B cell (primary cell): ENCODE measurements around the gene CTNNBL1. TPM values are rescaled to one million over a fixed set of nuclear protein-coding genes. Genes with fewer than 3 reads are reported as not detected.

ENCODE experiments used
- ATAC-seq: fragments of 200-7000 bp; cut with Tn5 transposase; one replicate; pipeline ENCODE4 v1.10.0; 2021; ENCODE audit warnings: low read depth, mild to moderate bottlenecking, moderate number of reproducible peaks, moderate library complexity
- CTCF ChIA-PET: fragments of 350-600 bp; sonication (Branson Sonifier 250); formaldehyde crosslinking; loops from one replicate; lab custom pipeline; 2021; ENCODE audit warnings: antibody characterized with exemption, inconsistent platforms; lab: Charles Lee
- POLR2A ChIA-PET: fragments of 350-600 bp; sonication (Branson Sonifier 250); formaldehyde crosslinking; loops from one replicate; lab custom pipeline; 2021; ENCODE audit warnings: antibody characterized with exemption; lab: Charles Lee
- DNase-seq: peaks from one replicate; pipeline ENCODE4 v3.0.0; 2013
- H2AFZ ChIP-seq: 2 replicates; pipeline ENCODE4 v1.6.1; 2012; ENCODE audit warnings: mild to moderate bottlenecking, low read depth, low read length; ENCODE audit not compliant: insufficient read depth, poor library complexity, severe bottlenecking
- H3K27ac ChIP-seq, 2 donors: 1 replicate in 1 of 2; 2 replicates in 1 of 2; pipeline ENCODE4 v1.5.1; 2012 to 2013; ENCODE audit warnings: low read length in 2 of 2, mild to moderate bottlenecking in 2 of 2, moderate library complexity in 1 of 2
- H3K27me3 ChIP-seq, 4 experiments: fragments of 200-600 bp in 1 of 4; sonication (generic) in 1 of 4; replicated peaks in 1 of 4; 1 replicate in 2 of 4; 2 replicates in 2 of 4; pipeline versions ENCODE4 v1.6.1 to v1.7.0; 2013 to 2016; ENCODE audit warnings: low read length in 3 of 4, mild to moderate bottlenecking in 2 of 4, mixed read lengths in 1 of 4, moderate library complexity in 1 of 4; ENCODE audit not compliant: insufficient read depth in 4 of 4, control insufficient read depth in 3 of 4; ENCODE audit errors: control extremely low read depth in 1 of 4
- H3K36me3 ChIP-seq, 2 experiments: replicated peaks in 1 of 2; 1 replicate in 1 of 2; 2 replicates in 1 of 2; pipeline versions ENCODE4 v1.6.1 to v1.7.1; 2013; ENCODE audit warnings: low read length in 1 of 2; ENCODE audit not compliant: insufficient read depth in 2 of 2, control insufficient read depth in 1 of 2; ENCODE audit errors: control extremely low read depth in 1 of 2, extremely low read depth in 1 of 2
- H3K4me1 ChIP-seq, 2 donors: fragments of 200-600 bp in 1 of 2; sonication (generic) in 1 of 2; 1 replicate in 1 of 2; 2 replicates in 1 of 2; pipeline versions ENCODE4 v1.5.1 to v1.6.1; 2013 to 2017; ENCODE audit warnings: low read length in 2 of 2; ENCODE audit not compliant: control insufficient read depth in 2 of 2, insufficient read depth in 2 of 2
- H3K4me2 ChIP-seq: replicated peaks from 2 replicates; pipeline ENCODE3; 2012; ENCODE audit warnings: mild to moderate bottlenecking, low read depth, low read length; ENCODE audit not compliant: poor library complexity, severe bottlenecking
- H3K4me3 ChIP-seq, 5 experiments: fragments of 200-600 bp in 1 of 5; sonication (generic) in 1 of 5; 1 replicate in 3 of 5; 2 replicates in 2 of 5; pipeline versions ENCODE4 v1.5.1 to v1.7.0; 2011 to 2016; ENCODE audit warnings: low read length in 4 of 5, mild to moderate bottlenecking in 4 of 5, low read depth in 2 of 5, control low read depth in 1 of 5, moderate library complexity in 1 of 5; ENCODE audit not compliant: insufficient read depth in 1 of 5; ENCODE audit errors: control extremely low read depth in 1 of 5, extremely low read depth in 1 of 5
- H3K79me2 ChIP-seq: fragments of 200-600 bp; sonication (generic); one replicate; pipeline ENCODE4 v1.6.0; 2016; ENCODE audit warnings: low read length; ENCODE audit not compliant: control insufficient read depth, insufficient read depth
- H3K9ac ChIP-seq: fragments of 200-600 bp; sonication (generic); 2 replicates; pipeline ENCODE4 v1.6.1; 2017; ENCODE audit warnings: mild to moderate bottlenecking, low read length, moderate library complexity
- H3K9me3 ChIP-seq, 3 donors: one replicate each; pipeline versions ENCODE4 v1.6.1 to v1.7.1; 2013; ENCODE audit warnings: low read length in 2 of 3; ENCODE audit not compliant: control insufficient read depth in 2 of 3, insufficient read depth in 1 of 3; ENCODE audit errors: control extremely low read depth in 1 of 3
- H4K20me1 ChIP-seq: 2 replicates; pipeline ENCODE4 v1.6.0; 2012; ENCODE audit warnings: mild to moderate bottlenecking, low read length; ENCODE audit not compliant: insufficient read depth, control insufficient read depth, poor library complexity, severe bottlenecking
- H3K27ac Mint-ChIP-seq: one replicate; pipeline ENCODE4 v1.8.0; 2021; ENCODE audit warnings: mixed read lengths
- H3K27me3 Mint-ChIP-seq: one replicate; pipeline ENCODE4 v1.8.0; 2021; ENCODE audit warnings: mixed read lengths
- H3K4me1 Mint-ChIP-seq: one replicate; pipeline ENCODE4 v1.8.0; 2021; ENCODE audit warnings: mixed read lengths
- H3K4me3 Mint-ChIP-seq: one replicate; pipeline ENCODE4 v1.8.0; 2021; ENCODE audit warnings: mixed read lengths
- H3K9me3 Mint-ChIP-seq: one replicate; pipeline ENCODE4 v1.8.0; 2022; ENCODE audit warnings: mixed read lengths; ENCODE audit not compliant: insufficient read depth
- EZH2 ChIP-seq: IDR thresholded peaks from 2 replicates; pipeline ENCODE4 v1.6.1; 2012; ENCODE audit warnings: borderline replicate concordance, low read depth, mild to moderate bottlenecking, moderate library complexity, low read length; ENCODE audit not compliant: insufficient read depth, poor library complexity, severe bottlenecking
- WGBS: methylation state at CpG from one replicate; pipeline ENCODE4 v1.1.5; 2013; ENCODE audit warnings: missing lambda C conversion rate; ENCODE audit not compliant: insufficient coverage; 5-methylcytosine and 5-hydroxymethylcytosine counted together
- intact Hi-C: fragments of 100-400 bp; cut with micrococcal nuclease; formaldehyde crosslinking; loops from one replicate; pipeline ENCODE4 v1.10.0; 2022
- polyA plus RNA-seq: library from polyadenylated mRNA; depleted of rRNA; stranded (reverse); fragments of >200 nt; gene quantifications from 2 replicates; pipeline ENCODE4 v1.2.3, GENCODE V29; 2012
- total RNA-seq, 2 donors: library from RNA; stranded (reverse); fragments of 120-200 nt in 1 of 2; gene quantifications; 1 replicate in 1 of 2; 2 replicates in 1 of 2; pipeline versions ENCODE4 v1.2.3 to v1.2.4, GENCODE V29; 2013 to 2022
- TF ChIP-seq, protein P1 (sequence below): fragments of 200-600 bp; IDR thresholded peaks from one replicate; pipeline ENCODE4 v1.8.0; 2022; ENCODE audit warnings: antibody characterized with exemption, mild to moderate bottlenecking

Gene CTNNBL1
- total and polyA plus RNA-seq, 2 donors (not counting 1 experiment from before 2014, with no cell fraction given): 25.3 to 64.7 TPM

DNA sequence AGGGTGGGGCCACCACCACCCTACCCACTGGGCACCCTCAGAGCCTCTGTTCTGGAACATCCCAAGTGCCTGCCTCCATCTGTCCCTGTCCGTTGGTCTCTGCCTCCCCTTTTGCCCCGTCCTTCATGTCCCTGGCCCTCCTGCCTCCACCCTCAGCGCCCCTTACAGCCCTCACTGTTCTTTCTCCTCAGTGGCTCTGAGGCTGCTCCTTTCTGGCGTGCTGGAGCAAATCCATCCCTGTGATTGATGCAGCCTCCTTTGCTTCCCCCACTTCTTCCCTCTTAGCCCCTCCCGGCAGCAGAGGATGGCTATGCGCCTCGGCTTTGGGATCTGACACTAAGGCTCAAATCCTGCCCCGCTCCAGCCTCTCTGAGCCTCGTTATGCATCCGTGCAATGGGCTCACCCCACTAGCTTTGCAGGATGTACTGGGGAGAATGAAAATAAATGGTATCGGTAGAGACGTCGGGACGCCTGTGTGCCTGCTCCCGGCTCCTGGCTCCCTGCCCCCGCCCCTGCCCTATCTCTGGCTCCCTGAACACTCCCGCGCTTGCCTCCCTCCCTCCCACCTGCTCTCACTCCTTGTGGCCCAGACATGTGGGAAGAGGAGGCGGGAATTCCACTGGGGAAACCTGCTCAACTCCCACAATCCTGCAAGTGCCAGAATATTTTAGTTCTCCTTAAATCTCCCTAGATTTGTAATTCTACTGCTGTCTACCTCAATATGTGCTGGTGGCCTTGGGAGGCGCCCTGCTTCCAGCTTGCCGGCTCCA lies 222.2 kb downstream of the CTNNBL1 start:
- Histone ChIP-seq H3K9ac (no peak overlapping the region), H3K9me3 (peaks cover 0 to 6% (median 0%) of the 10 kb centered on the region in 3 donors), H2AFZ (no peak overlapping the region), H4K20me1 (no peaks in the 10 kb centered on the region), H3K36me3 (no peaks in the 10 kb centered on the region), H3K27ac (no peak overlapping the region), H3K79me2 (no peaks in the 10 kb centered on the region), H3K4me1 (peaks cover 21 to 25% of the 10 kb centered on the region in 2 donors), H3K4me2 (no peak overlapping the region), H3K27me3 (peaks cover 0 to 65% (median 12%) of the 10 kb centered on the region in 4 experiments), H3K4me3 (no peak overlapping the region)
- CTCF ChIA-PET: no interaction called here
- WGBS: 46% methylated on average over 15 of the region's 21 CpGs
- H3K4me3 Mint-ChIP-seq: peak overlapping the region; percentile 23
- no peak for ATAC-seq
- peak; percentile 19 for DNase-seq
- H3K4me1 Mint-ChIP-seq: peaks cover 23% of the 10 kb centered on the region
- no peak overlapping the region for H3K27ac Mint-ChIP-seq
- no peak for TF ChIP-seq EZH2
- TF ChIP-seq, protein P1, sequence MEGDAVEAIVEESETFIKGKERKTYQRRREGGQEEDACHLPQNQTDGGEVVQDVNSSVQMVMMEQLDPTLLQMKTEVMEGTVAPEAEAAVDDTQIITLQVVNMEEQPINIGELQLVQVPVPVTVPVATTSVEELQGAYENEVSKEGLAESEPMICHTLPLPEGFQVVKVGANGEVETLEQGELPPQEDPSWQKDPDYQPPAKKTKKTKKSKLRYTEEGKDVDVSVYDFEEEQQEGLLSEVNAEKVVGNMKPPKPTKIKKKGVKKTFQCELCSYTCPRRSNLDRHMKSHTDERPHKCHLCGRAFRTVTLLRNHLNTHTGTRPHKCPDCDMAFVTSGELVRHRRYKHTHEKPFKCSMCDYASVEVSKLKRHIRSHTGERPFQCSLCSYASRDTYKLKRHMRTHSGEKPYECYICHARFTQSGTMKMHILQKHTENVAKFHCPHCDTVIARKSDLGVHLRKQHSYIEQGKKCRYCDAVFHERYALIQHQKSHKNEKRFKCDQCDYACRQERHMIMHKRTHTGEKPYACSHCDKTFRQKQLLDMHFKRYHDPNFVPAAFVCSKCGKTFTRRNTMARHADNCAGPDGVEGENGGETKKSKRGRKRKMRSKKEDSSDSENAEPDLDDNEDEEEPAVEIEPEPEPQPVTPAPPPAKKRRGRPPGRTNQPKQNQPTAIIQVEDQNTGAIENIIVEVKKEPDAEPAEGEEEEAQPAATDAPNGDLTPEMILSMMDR: no peak
- POLR2A ChIA-PET: no interaction called here
- H3K27me3 Mint-ChIP-seq: peaks cover 41% of the 10 kb centered on the region
- intact Hi-C loops: no loop called here
- H3K9me3 Mint-ChIP-seq: no peaks in the 10 kb centered on the region

- ChIA-PET CTCF (interaction anchor here (1.9 kb wide), 1 partner anchor 112 kb away, joined by 4 read pairs; no protein-coding TSS in a partner anchor), POLR2A (no interaction called here)
- peaks cover 0 to 54% (median 9%) of the 10 kb centered on the region in 4 experiments for H3K27me3 ChIP-seq
- WGBS: 42% methylated on average over 3 of the region's 12 CpGs
- H3K36me3 ChIP-seq: no peaks in the 10 kb centered on the region
- Mint-ChIP-seq H3K27ac (no peak overlapping the region), H3K4me1 (peaks cover 27% of the 10 kb centered on the region), H3K4me3 (no peak overlapping the region), H3K27me3 (peaks cover 38% of the 10 kb centered on the region), H3K9me3 (no peaks in the 10 kb centered on the region)
- TF ChIP-seq, protein P1: no peak
- TF ChIP-seq EZH2: no peak
- no peak overlapping the region for H2AFZ ChIP-seq
- no peak overlapping the region for H3K4me3 ChIP-seq
- intact Hi-C loops: no loop called here
- H3K27ac ChIP-seq: no peak overlapping the region
- H3K4me2 ChIP-seq: no peak overlapping the region
- peaks cover 30 to 34% of the 10 kb centered on the region in 2 donors for H3K4me1 ChIP-seq
- no peaks in the 10 kb centered on the region for H4K20me1 ChIP-seq
- ATAC-seq: no peak
- no peak for DNase-seq
- peaks cover 0 to 6% (median 0%) of the 10 kb centered on the region in 3 donors for H3K9me3 ChIP-seq
- no peak overlapping the region for H3K9ac ChIP-seq
- no peaks in the 10 kb centered on the region for H3K79me2 ChIP-seq
These were observed 223.6 kb downstream of the CTNNBL1 start for GRCh38 chr20:37917461-37917860.
